HG03095 (cell line): ENCODE measurements around the gene PRKCH.

ENCODE experiments used
- ATAC-seq: cut with Tn5 transposase; IDR thresholded peaks from one replicate; pipeline ENCODE4 v1.9.1; 2021; ENCODE audit warnings: moderate library complexity; ENCODE audit not compliant: unreplicated experiment

PRKCH gene

GRCh38 chr14:61360796-61361525 is 39.6 kb downstream of the PRKCH start:
- no peak for ATAC-seq

DNA sequence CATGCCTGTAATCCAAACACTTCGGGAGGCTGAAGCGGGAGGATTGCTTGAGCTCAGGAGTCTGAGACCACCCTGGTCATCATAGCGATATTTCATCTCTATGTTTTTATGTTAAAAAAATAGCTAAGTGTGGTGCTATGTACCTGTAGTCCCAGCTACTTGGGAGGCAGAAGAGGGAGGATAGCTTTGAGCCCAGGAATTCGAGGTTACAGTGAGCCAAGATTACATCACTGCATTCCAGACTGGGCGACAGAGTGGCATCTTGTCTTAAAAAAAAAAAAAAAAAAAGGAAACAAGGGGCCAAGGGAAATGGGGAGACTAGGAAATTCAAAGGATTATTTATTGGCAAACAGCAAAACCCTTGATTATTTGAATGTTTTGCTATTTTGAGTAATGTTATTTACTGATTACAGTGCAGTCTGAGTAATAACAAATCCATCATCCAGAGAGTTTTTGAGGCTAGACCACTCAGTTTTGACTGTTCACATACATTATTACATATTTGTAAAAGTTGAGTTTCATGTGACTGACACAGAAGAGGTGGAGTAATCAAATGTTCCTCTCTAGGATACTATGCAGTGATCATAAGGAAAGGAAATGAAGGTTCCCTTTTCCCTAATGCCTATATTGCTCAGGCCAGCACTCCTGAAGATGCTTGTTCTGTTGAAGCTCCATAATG is 40.8 kb downstream of the PRKCH start:
- no peak for ATAC-seq

GRCh38 chr14:61364243-61364642 is 42.9 kb downstream of the PRKCH start:
- no peak for ATAC-seq

DNA sequence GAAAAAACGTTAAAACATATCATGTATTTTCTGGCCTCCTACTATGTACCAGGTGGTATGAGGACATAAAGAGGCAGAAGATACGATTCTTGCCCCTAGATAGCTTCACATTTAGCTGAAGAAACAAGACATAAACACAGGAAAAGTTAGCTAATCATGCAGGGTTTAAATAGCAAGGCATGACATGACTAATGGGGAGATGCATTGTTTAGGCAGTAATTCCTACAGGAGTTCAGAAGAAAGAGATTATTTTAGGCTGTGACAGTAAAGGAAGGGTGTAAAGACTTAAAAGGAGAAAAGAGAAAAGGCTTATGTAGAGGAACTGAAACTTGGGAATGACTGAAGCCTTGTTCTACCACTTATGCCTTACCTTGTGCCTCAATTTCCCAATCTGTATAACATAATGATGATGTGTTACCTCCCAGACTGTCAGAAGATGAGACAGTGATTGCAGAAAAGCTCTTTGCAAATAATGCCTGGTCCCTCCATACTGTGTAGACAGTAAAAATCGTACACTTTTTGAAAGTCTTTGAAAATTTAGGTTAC is 44.4 kb downstream of the PRKCH start:
- ATAC-seq, result no peak

DNA sequence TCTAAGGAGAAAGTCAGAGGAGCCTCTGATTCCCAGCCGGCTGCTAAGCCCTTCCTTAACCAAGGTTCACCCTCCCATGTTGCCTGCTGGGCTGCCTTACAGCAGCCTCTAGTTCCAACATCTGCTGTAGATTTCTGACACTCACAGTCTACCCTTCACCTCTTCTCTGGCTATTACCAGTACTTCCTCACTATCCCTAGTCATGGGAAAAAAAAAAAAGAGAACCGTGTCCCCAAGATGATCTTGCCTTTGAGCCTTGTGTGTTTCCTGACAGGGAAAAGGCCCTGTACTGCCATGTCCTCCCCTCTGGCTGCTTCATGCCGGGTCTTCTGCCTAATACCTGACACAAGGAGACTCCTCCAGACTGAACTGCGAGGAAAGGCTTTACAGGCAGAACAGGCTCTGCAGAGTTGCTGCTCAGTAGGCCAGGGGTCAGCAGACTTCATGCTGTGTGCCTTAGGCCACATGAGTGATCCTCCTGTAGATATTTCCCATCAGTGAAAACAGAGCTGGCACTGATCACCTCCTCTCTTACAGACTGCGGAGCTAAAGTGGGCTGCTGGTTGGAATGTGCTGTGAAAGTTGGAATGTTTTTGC is 46.8 kb downstream of the PRKCH start:
- ATAC-seq, result no peak

- no peak for ATAC-seq
Observed at GRCh38 chr14:61368781-61369453, 47.5 kb downstream of the PRKCH start.

DNA sequence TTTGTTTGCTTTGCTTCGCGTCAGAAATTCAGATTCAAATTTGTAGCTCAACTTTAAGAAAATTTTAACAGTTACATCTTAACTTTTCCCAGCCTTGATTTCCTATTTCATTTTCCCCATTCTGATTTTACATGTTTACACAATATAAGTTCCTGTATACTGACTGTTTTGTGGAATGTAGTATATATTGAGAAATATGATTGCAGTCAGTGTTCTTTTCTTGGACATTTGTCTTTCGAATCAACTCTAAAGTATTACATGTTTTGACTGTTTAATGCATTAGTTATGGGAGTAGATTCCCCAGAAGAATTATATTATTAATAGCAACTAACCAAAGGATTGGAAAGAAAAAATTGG is 48.1 kb downstream of the PRKCH start:
- ATAC-seq, result no peak

DNA sequence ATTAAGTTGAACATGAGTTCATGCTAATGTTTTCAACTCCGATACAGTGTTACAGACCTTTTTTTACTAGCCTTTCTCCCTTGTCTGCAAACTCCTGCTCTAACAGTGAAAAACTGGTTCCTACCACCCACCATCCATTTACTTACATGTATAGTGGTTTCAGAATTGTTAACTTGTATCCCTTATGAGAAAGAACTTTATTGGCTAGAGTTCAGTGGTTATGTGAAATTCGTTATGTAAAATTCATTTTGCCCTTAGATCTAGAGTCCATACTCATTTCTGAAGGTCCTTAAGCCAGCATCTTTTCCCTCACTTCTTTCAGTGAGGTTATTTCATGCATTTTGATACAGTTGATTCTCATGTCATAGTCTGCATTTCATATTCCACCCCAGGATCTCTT is 51.0 kb downstream of the PRKCH start:
- ATAC-seq, result no peak

DNA sequence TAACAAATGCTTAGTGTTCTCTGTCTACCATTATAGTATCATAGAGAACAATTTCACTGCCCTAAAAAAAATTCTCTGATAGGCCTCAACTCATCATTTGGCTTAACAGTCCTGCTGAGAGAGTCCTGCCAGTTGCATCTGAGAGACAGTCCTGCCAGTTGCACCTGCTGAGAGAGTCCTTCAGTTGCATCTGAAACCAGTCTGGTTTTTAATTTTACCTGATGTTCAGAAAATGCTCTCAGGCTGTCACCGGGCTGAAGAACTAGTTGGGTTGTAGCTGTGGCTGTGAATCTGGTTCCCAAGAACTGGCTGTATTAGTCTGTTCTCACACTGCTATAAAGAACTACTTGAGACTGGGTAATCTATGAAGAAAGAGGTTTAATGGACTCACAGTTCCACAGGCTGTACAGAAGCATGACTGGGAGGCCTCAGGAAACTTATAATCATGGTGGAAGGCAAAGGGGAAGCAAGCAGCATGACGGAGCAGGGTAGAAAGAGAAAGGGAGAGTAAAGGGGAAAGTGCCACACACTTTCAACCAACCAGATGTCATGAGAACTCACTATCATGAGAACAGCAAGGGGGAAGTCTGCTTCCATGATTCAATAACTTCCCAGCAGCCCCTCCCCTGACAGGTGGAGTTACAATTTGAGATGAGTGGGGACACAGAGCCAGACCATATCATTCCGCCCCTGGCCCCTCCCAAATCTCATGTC is 51.6 kb downstream of the PRKCH start:
- ATAC-seq, result no peak

DNA sequence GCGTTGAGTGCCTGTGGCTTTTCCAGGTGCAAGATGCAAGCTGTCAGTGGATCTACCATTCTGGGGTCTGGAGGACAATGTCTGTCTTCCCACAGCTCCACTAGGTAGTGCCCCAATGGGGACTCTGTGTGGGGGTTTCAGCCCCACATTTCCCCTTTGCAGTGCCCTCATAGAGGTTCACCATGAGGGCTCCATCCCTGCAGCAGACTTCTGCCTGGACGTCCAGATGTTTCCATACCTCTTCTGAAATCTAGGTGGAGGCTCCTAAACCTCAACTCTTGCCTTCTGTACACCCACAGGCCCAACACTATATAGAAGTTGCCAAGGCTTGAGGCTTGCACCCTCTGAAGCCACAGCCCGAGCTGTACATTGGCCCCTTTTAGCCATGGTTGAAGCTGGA is 52.9 kb downstream of the PRKCH start:
- no peak for ATAC-seq

DNA sequence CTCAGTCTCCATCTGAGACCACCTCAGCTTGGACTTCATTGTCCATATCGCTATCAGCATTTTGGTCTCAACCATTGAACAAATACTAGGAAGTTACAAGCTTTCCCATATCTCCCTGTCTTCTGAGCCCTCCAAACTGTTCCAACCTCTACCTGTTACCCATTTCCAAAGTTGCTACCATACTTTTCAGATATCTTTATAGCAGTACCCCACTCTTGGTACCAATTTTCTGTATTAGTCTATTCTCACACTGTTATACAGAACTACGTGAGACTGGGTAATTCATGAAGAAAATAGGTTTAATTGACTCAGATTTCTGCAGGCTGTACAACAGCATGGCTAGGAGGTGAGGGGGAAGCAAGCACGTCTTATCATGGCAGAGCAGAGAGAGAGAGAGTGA is 53.8 kb downstream of the PRKCH start:
- no peak for ATAC-seq

DNA sequence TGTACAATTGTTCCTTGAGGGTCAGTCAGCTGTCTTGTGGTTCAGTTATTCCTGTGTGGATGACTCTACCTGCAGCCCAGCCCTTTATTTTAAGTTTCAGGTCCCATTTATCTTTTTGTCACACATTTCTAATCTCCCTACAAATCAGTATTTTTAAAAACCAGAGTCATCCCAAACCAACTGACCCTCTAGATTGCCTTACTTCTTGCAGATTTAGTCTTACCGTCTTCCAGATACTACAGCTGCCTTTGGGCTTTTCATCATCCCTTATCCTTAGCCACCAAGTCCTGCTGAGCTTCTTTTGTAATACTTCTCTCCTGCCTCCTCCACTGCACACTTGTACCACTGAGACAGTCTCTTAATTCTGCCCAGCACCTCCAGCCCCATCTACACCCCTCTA is 54.9 kb downstream of the PRKCH start:
- no peak for ATAC-seq

- ATAC-seq, result no peak
Observed at GRCh38 chr14:61377749-61378148, 56.4 kb downstream of the PRKCH start.

- no peak for ATAC-seq
Observed at GRCh38 chr14:61379639-61380184, 58.3 kb downstream of the PRKCH start.

DNA sequence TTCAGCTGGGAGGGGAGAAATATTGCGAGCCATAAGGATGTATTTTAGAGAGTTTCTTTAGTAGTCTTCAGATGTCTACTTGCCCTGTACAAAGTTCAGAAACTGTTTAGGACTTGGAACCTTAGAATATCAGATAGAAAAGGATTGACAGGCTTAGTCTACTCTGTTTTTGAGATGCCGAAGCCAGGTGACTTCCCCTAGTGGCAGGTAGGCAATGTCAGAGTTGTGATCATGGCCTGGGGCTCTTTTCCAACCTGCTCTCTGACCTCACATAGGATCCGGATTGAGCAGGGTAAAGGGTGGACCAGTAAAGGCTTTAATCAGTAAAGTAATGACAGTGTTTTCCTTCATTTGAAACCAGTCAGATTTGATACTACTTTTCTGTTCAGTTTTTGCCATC is 59.6 kb downstream of the PRKCH start:
- ATAC-seq, result no peak

GRCh38 chr14:61381553-61381952 is 60.2 kb downstream of the PRKCH start:
- no peak for ATAC-seq

DNA sequence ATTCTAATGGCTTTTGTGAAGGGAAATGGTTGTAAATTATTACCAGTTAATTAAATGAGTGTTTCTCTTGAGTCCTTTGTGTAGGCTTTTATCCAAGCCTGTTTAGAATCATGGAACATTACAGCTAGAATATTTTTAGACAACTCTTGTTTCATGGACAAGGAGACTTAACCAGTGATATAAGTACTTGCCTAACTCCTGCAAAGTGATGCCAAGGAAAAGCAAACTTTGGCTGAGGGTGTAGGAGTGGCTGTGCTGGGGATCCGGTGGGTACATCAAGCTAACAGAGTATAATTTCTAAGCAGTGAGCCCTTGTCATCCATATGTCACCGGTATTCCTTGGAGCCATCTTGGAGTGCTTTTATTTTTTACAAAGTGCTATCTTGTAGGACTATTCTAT is 61.5 kb downstream of the PRKCH start:
- ATAC-seq, result no peak

GRCh38 chr14:61385002-61385685 is 63.8 kb downstream of the PRKCH start:
- no peak for ATAC-seq

DNA sequence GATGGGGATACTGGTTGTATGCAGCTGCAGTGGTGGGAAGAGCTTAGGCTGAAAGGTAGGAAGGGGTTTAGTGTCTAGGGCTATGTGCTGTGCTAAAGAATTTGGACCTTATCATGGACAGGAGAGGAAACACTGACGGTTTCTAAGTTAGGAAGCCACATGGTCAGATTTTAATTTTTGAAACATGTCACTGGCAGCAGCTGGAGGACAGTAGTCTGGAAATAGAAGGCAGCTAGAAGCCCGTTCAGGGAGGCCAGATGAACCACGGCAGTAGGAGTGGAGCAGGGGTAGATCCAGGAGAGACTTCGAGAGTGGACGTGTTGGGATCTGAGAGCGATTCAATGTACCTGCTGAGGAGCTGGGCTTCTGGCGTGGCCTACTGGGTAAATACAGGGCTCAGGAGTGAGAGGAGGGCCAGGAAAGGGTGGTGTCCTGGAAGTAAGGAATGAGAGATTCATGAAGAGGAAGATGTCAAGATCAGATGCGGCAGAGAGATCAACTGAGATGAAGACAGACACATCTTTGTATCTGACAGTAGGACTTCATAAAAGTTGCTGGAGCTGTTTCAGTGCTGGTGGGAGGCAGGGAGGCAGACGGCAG is 64.9 kb downstream of the PRKCH start:
- ATAC-seq, result no peak

DNA sequence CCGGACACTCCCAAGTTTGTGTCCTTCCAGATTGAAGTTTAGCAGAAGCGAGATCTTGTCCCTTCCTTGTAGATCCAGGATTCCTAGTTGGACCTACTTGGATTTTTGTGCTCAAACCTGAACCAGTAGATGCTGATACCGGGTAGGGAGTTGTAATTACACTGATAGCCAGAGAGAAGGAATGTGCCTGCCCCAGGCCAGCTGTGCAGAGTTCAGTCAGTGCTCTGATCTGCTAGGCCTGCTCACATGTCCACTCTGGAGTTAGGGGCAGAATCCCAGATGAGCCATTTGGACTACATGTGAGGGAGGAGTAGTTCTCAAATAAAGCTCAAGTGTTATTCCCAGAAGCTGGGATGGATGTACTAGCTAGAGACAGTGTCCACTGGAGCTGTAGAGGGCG is 65.7 kb downstream of the PRKCH start:
- no peak for ATAC-seq
